Stimulated activated naive CD8-positive, alpha-beta T cell treated with anti-CD3 and anti-CD28 coated beads, Interleukin-15, Interleukin-2, amounts not matched to agents 100 ng/mL and 50 ng/mL, for 24 hours (primary cell): ENCODE data around the gene HOXA6.
A peak's percentile ranks its signal among the peaks of the same experiment; 100 is the strongest.

ENCODE experiments used
- H3K27ac Mint-ChIP-seq: one replicate; pipeline ENCODE4 v1.8.0; 2021; ENCODE audit warnings: mild to moderate bottlenecking, mixed read lengths
- H3K27me3 Mint-ChIP-seq: one replicate; pipeline ENCODE4 v1.8.0; 2021; ENCODE audit warnings: mixed read lengths
- H3K36me3 Mint-ChIP-seq: one replicate; pipeline ENCODE4 v1.8.0; 2021; ENCODE audit warnings: low read depth, mixed read lengths
- H3K4me1 Mint-ChIP-seq: one replicate; pipeline ENCODE4 v1.8.0; 2021; ENCODE audit warnings: low read depth, mixed read lengths
- H3K4me3 Mint-ChIP-seq: one replicate; pipeline ENCODE4 v1.8.0; 2021; ENCODE audit warnings: mild to moderate bottlenecking, mixed read lengths
- H3K9me3 Mint-ChIP-seq: one replicate; pipeline ENCODE4 v1.8.0; 2021; ENCODE audit warnings: mixed read lengths

Gene HOXA6

GRCh38 chr7:27147199-27148030, at the start of gene HOXA6:
Gene HOXA6, minus strand, starts transcription at chr7:27147774. Its CDS starts 25 bp downstream, at chr7:27147749.
- Mint-ChIP-seq H3K4me3 (peak within 1 kb of the TSS; percentile 66), H3K27ac (no peak within 1 kb of the TSS), H3K36me3 (no peaks in the 10 kb centered on the region), H3K27me3 (peaks cover 67% of the 10 kb centered on the region), H3K4me1 (peaks cover 21% of the 10 kb centered on the region), H3K9me3 (no peaks in the 10 kb centered on the region)

- H3K9me3 Mint-ChIP-seq = no peaks in the 10 kb centered on the region
- peaks cover 41% of the 10 kb centered on the region for H3K4me1 Mint-ChIP-seq
- H3K4me3 Mint-ChIP-seq = no peak overlapping the region
- H3K27me3 Mint-ChIP-seq = peaks cover 87% of the 10 kb centered on the region
- H3K36me3 Mint-ChIP-seq = no peaks in the 10 kb centered on the region
- no peak overlapping the region for H3K27ac Mint-ChIP-seq
Observed at GRCh38 chr7:27196287-27196767, 48.8 kb upstream of the HOXA6 start.

GRCh38 chr7:27194686-27195379, 47.3 kb upstream of the HOXA6 start:
- H3K4me1 Mint-ChIP-seq = peaks cover 29% of the 10 kb centered on the region
- peaks cover 90% of the 10 kb centered on the region for H3K27me3 Mint-ChIP-seq
- no peak overlapping the region for H3K27ac Mint-ChIP-seq
- no peaks in the 10 kb centered on the region for H3K9me3 Mint-ChIP-seq
- H3K4me3 Mint-ChIP-seq = no peak overlapping the region
- no peaks in the 10 kb centered on the region for H3K36me3 Mint-ChIP-seq

GRCh38 chr7:27194002-27194352, 46.4 kb upstream of the HOXA6 start:
- Mint-ChIP-seq H3K36me3 (no peaks in the 10 kb centered on the region), H3K4me1 (peaks cover 28% of the 10 kb centered on the region), H3K27me3 (peaks cover 93% of the 10 kb centered on the region), H3K4me3 (no peak overlapping the region), H3K27ac (no peak overlapping the region), H3K9me3 (no peaks in the 10 kb centered on the region)

GRCh38 chr7:27193335-27194001, 45.9 kb upstream of the HOXA6 start:
- Mint-ChIP-seq H3K27me3 (peaks cover 93% of the 10 kb centered on the region), H3K27ac (no peak overlapping the region), H3K4me3 (peak overlapping the region; percentile 23), H3K9me3 (no peaks in the 10 kb centered on the region), H3K36me3 (no peaks in the 10 kb centered on the region), H3K4me1 (peaks cover 29% of the 10 kb centered on the region)

- H3K27me3 Mint-ChIP-seq = peaks cover 93% of the 10 kb centered on the region
- H3K27ac Mint-ChIP-seq = no peak overlapping the region
- H3K9me3 Mint-ChIP-seq = no peaks in the 10 kb centered on the region
- peaks cover 30% of the 10 kb centered on the region for H3K4me1 Mint-ChIP-seq
- H3K4me3 Mint-ChIP-seq = peak overlapping the region; percentile 63
- no peaks in the 10 kb centered on the region for H3K36me3 Mint-ChIP-seq
Observed at GRCh38 chr7:27192546-27193334, 45.2 kb upstream of the HOXA6 start.

GRCh38 chr7:27191833-27192545, 44.4 kb upstream of the HOXA6 start:
- Mint-ChIP-seq H3K27me3 (peaks cover 93% of the 10 kb centered on the region), H3K27ac (no peak overlapping the region), H3K4me3 (peak overlapping the region; percentile 63), H3K4me1 (peaks cover 32% of the 10 kb centered on the region), H3K36me3 (no peaks in the 10 kb centered on the region), H3K9me3 (no peaks in the 10 kb centered on the region)

GRCh38 chr7:27191161-27191731, 43.7 kb upstream of the HOXA6 start:
- H3K4me1 Mint-ChIP-seq = peaks cover 32% of the 10 kb centered on the region
- no peak overlapping the region for H3K27ac Mint-ChIP-seq
- peaks cover 92% of the 10 kb centered on the region for H3K27me3 Mint-ChIP-seq
- no peak overlapping the region for H3K4me3 Mint-ChIP-seq
- H3K9me3 Mint-ChIP-seq = no peaks in the 10 kb centered on the region
- H3K36me3 Mint-ChIP-seq = no peaks in the 10 kb centered on the region

GRCh38 chr7:27189997-27190748, 42.6 kb upstream of the HOXA6 start:
- Mint-ChIP-seq H3K4me1 (peaks cover 41% of the 10 kb centered on the region), H3K4me3 (no peak overlapping the region), H3K9me3 (no peaks in the 10 kb centered on the region)

GRCh38 chr7:27189295-27189996, 41.9 kb upstream of the HOXA6 start:
- Mint-ChIP-seq H3K27ac (no peak overlapping the region), H3K4me3 (peak overlapping the region; percentile 6), H3K4me1 (peaks cover 48% of the 10 kb centered on the region), H3K36me3 (no peaks in the 10 kb centered on the region), H3K9me3 (no peaks in the 10 kb centered on the region), H3K27me3 (peaks cover 93% of the 10 kb centered on the region)

More at GRCh38 chr7:27189997-27190748, 42.6 kb upstream of the HOXA6 start:
- H3K36me3 Mint-ChIP-seq = no peaks in the 10 kb centered on the region
- peaks cover 93% of the 10 kb centered on the region for H3K27me3 Mint-ChIP-seq
- H3K27ac Mint-ChIP-seq = no peak overlapping the region

- H3K4me3 Mint-ChIP-seq = peak overlapping the region; percentile 62
- no peaks in the 10 kb centered on the region for H3K36me3 Mint-ChIP-seq
- H3K4me1 Mint-ChIP-seq = peaks cover 50% of the 10 kb centered on the region
- H3K27me3 Mint-ChIP-seq = peaks cover 90% of the 10 kb centered on the region
- H3K27ac Mint-ChIP-seq = no peak overlapping the region
- H3K9me3 Mint-ChIP-seq = no peaks in the 10 kb centered on the region
Observed at GRCh38 chr7:27188386-27189294, 41.1 kb upstream of the HOXA6 start.
